MM.1S (cell line): ENCODE data around the gene SLC13A4.

Source experiments
- DNase-seq: peaks from one replicate; pipeline ENCODE4 v3.0.0-alpha.2; 2015
- H2AFZ ChIP-seq: fragments of 300-600 bp; sonication (generic); 2 replicates; pipeline ENCODE4 v1.6.0; 2016; ENCODE audit warnings: antibody characterized with exemption, low read length
- H3F3A ChIP-seq: fragments of 300-600 bp; sonication (generic); 2 replicates; pipeline ENCODE4 v1.6.1; 2016; ENCODE audit warnings: mild to moderate bottlenecking, antibody characterized with exemption, low read length, moderate library complexity, mixed read lengths; ENCODE audit not compliant: insufficient read depth
- H3K27ac ChIP-seq: fragments of 300-600 bp; sonication (generic); 2 replicates; pipeline ENCODE4 v1.5.1; 2016; ENCODE audit warnings: mild to moderate bottlenecking, low read length
- H3K27me3 ChIP-seq: fragments of 300-600 bp; sonication (generic); replicated peaks from 2 replicates; pipeline ENCODE4 v1.6.0; 2016; ENCODE audit warnings: low read length; ENCODE audit not compliant: insufficient read depth
- H3K36me3 ChIP-seq: fragments of 300-600 bp; sonication (generic); replicated peaks from 2 replicates; pipeline ENCODE4 v1.6.1; 2016; ENCODE audit warnings: mild to moderate bottlenecking, low read length, mixed read lengths; ENCODE audit not compliant: insufficient read depth
- H3K4me1 ChIP-seq: fragments of 300-600 bp; sonication (generic); 2 replicates; pipeline ENCODE4 v1.6.1; 2016; ENCODE audit warnings: low read length, mixed read lengths
- H3K4me2 ChIP-seq: fragments of 300-600 bp; sonication (generic); 2 replicates; pipeline ENCODE4 v1.6.0; 2016; ENCODE audit warnings: low read depth, low read length
- H3K4me3 ChIP-seq: fragments of 300-600 bp; sonication (generic); 2 replicates; pipeline ENCODE4 v1.5.1; 2016; ENCODE audit warnings: low read length, mixed read lengths
- H3K79me2 ChIP-seq: fragments of 300-600 bp; sonication (generic); 2 replicates; pipeline ENCODE4 v1.6.1; 2016; ENCODE audit warnings: mixed run types, low read length, mixed read lengths
- H3K9ac ChIP-seq: fragments of 300-600 bp; sonication (generic); 2 replicates; pipeline ENCODE4 v1.6.1; 2016; ENCODE audit warnings: low read length, mixed read lengths
- H3K9me2 ChIP-seq: fragments of 300-600 bp; sonication (generic); replicated peaks from 2 replicates; pipeline ENCODE4 v1.6.1; 2016; ENCODE audit warnings: mild to moderate bottlenecking, low read length, mixed read lengths; ENCODE audit not compliant: insufficient read depth
- H3K9me3 ChIP-seq: fragments of 300-600 bp; sonication (generic); replicated peaks from 2 replicates; pipeline ENCODE4 v1.6.1; 2016; ENCODE audit warnings: mild to moderate bottlenecking, low read length, mixed read lengths; ENCODE audit not compliant: insufficient read depth
- H4K20me1 ChIP-seq: fragments of 300-600 bp; sonication (generic); 2 replicates; pipeline ENCODE4 v1.6.1; 2016; ENCODE audit warnings: mild to moderate bottlenecking, low read length, moderate library complexity, mixed read lengths; ENCODE audit not compliant: insufficient read depth
- EZH2 ChIP-seq: fragments of 300-600 bp; sonication (generic); optimal IDR thresholded peaks from 2 replicates; pipeline ENCODE3; 2017; ENCODE audit warnings: low read depth, mild to moderate bottlenecking, antibody characterized with exemption, low read length, mixed read lengths
- EZH2phosphoT487 ChIP-seq: fragments of 300-600 bp; sonication (generic); IDR thresholded peaks from 2 replicates; pipeline ENCODE4 v1.6.1; 2018; ENCODE audit warnings: antibody characterized with exemption, low read length
- TF ChIP-seq, protein P1 (sequence below): fragments of 300-600 bp; sonication (generic); IDR thresholded peaks from 2 replicates; pipeline ENCODE4 v1.5.1; 2016; ENCODE audit warnings: antibody characterized with exemption, low read length, mixed read lengths

The SLC13A4 gene

GRCh38 chr7:135771051-135771450, 43.1 kb upstream of the SLC13A4 start:
- Histone ChIP-seq H3K36me3 (no peaks in the 10 kb centered on the region), H3K9ac (no peak overlapping the region), H3F3A (no peaks in the 10 kb centered on the region), H3K4me2 (no peak overlapping the region), H3K27ac (no peak overlapping the region), H4K20me1 (no peaks in the 10 kb centered on the region), H3K27me3 (no peaks in the 10 kb centered on the region), H2AFZ (no peak overlapping the region), H3K9me3 (no peaks in the 10 kb centered on the region), H3K9me2 (no peaks in the 10 kb centered on the region), H3K79me2 (no peaks in the 10 kb centered on the region), H3K4me3 (no peak overlapping the region), H3K4me1 (no peaks in the 10 kb centered on the region)
- DNase-seq, result no peak
- TF ChIP-seq EZH2phosphoT487 (no peak), EZH2 (no peak)
- TF ChIP-seq, protein P1, sequence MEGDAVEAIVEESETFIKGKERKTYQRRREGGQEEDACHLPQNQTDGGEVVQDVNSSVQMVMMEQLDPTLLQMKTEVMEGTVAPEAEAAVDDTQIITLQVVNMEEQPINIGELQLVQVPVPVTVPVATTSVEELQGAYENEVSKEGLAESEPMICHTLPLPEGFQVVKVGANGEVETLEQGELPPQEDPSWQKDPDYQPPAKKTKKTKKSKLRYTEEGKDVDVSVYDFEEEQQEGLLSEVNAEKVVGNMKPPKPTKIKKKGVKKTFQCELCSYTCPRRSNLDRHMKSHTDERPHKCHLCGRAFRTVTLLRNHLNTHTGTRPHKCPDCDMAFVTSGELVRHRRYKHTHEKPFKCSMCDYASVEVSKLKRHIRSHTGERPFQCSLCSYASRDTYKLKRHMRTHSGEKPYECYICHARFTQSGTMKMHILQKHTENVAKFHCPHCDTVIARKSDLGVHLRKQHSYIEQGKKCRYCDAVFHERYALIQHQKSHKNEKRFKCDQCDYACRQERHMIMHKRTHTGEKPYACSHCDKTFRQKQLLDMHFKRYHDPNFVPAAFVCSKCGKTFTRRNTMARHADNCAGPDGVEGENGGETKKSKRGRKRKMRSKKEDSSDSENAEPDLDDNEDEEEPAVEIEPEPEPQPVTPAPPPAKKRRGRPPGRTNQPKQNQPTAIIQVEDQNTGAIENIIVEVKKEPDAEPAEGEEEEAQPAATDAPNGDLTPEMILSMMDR, result no peak

GRCh38 chr7:135770139-135770710, 42.2 kb upstream of the SLC13A4 start:
- no peak overlapping the region for H2AFZ ChIP-seq
- TF ChIP-seq, protein P1, result no peak
- TF ChIP-seq EZH2, result no peak
- no peak for TF ChIP-seq EZH2phosphoT487

DNA sequence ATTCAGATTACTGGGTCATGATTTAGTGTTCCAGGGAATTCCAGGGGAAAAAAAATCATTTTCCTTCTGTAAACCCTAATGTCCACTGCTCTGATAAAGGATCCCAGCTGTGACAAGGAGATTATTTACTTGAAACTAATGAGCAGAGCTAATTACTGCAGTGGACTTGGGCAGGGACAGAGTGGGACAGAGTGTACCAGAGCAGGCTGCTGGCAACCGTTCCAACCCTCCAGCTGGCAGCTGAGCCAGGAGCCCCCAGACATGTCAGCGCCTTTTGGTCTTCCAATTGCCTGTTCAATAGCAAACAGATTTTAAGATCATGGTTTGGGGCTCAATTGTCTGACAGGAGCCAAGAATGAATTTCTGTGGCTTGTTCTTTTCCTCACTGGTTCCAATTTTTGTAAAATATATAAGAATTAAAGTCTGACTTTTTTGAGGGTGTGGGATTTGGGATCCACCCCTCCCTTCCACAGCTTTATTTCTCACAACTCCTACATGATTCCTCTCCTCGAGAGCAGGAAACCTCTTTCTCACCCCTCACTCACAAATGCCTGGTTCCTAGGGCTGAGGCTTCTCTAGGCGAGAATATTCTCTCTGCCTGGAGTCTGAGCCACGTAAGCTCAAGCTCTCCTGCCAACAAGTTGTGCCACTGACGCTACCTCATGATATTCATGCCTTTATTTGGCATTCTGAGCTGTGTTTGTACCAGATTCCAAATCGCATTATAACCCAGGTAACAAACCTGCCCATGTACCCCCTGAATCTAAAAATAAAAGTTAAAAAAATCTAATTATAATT, 41.2 kb upstream of the SLC13A4 start:
- Histone ChIP-seq H3K27ac (no peak overlapping the region), H3K9me3 (no peaks in the 10 kb centered on the region), H3K79me2 (no peaks in the 10 kb centered on the region), H3K4me3 (no peak overlapping the region), H3F3A (no peaks in the 10 kb centered on the region), H3K4me2 (no peak overlapping the region), H3K36me3 (no peaks in the 10 kb centered on the region), H3K9me2 (no peaks in the 10 kb centered on the region), H3K4me1 (no peaks in the 10 kb centered on the region), H4K20me1 (no peaks in the 10 kb centered on the region), H3K9ac (no peak overlapping the region), H3K27me3 (no peaks in the 10 kb centered on the region), H2AFZ (no peak overlapping the region)
- no peak for TF ChIP-seq EZH2
- TF ChIP-seq EZH2phosphoT487, result no peak
- TF ChIP-seq, protein P1, result no peak
- no peak for DNase-seq

More at GRCh38 chr7:135770139-135770710, 42.2 kb upstream of the SLC13A4 start:
- Histone ChIP-seq H3K27me3 (no peaks in the 10 kb centered on the region), H3K27ac (no peak overlapping the region), H3K9me2 (no peaks in the 10 kb centered on the region), H3K4me1 (no peaks in the 10 kb centered on the region), H3K9ac (no peak overlapping the region), H4K20me1 (no peaks in the 10 kb centered on the region), H3K4me2 (no peak overlapping the region), H3F3A (no peaks in the 10 kb centered on the region), H3K9me3 (no peaks in the 10 kb centered on the region), H3K36me3 (no peaks in the 10 kb centered on the region), H3K79me2 (no peaks in the 10 kb centered on the region), H3K4me3 (no peak overlapping the region)
- no peak for DNase-seq
